Liver (tissue), 9 donors: ENCODE results near the gene SOCS2. TPM values are rescaled to one million over a fixed set of nuclear protein-coding genes. Genes with fewer than 3 reads are reported as not detected.

Experiments
- DNase-seq: peaks from one replicate; pipeline ENCODE4 v3.0.0-alpha.2; 2017; ENCODE audit warnings: low spot score
- H3K27ac ChIP-seq, 2 donors: one replicate each; pipeline ENCODE4 v1.7.0; 2013; ENCODE audit warnings: inconsistent platforms in 2 of 2, low read length in 2 of 2, control low read depth in 1 of 2, low read depth in 1 of 2, mild to moderate bottlenecking in 1 of 2
- H3K27me3 ChIP-seq, 4 donors: one replicate each; pipeline versions ENCODE4 v1.6.1 to v1.7.0; 2013; ENCODE audit warnings: low read length in 3 of 4, inconsistent platforms in 1 of 4, mild to moderate bottlenecking in 1 of 4, moderate library complexity in 1 of 4; ENCODE audit not compliant: control insufficient read depth in 4 of 4, insufficient read depth in 4 of 4
- H3K36me3 ChIP-seq, 4 donors: one replicate each; pipeline versions ENCODE4 v1.6.1 to v1.7.0; 2013; ENCODE audit warnings: low read length in 3 of 4, mild to moderate bottlenecking in 3 of 4, low read depth in 1 of 4, moderate library complexity in 1 of 4; ENCODE audit not compliant: control insufficient read depth in 4 of 4, insufficient read depth in 3 of 4
- H3K4me1 ChIP-seq, 4 donors: one replicate each; pipeline versions ENCODE4 v1.6.1 to v1.7.0; 2013; ENCODE audit warnings: low read length in 3 of 4, mild to moderate bottlenecking in 3 of 4, moderate library complexity in 1 of 4; ENCODE audit not compliant: control insufficient read depth in 4 of 4, insufficient read depth in 4 of 4
- H3K4me3 ChIP-seq, 3 donors: one replicate each; pipeline versions ENCODE4 v1.6.1 to v1.7.0; 2013; ENCODE audit warnings: low read length in 3 of 3, control low read depth in 1 of 3, low read depth in 1 of 3, mild to moderate bottlenecking in 1 of 3
- H3K9ac ChIP-seq, 2 donors: one replicate each; pipeline ENCODE4 v1.7.0; 2013; ENCODE audit warnings: low read length in 2 of 2, mild to moderate bottlenecking in 2 of 2, moderate library complexity in 2 of 2, control low read depth in 1 of 2, low read depth in 1 of 2
- H3K9me3 ChIP-seq, 4 donors: one replicate each; pipeline versions ENCODE4 v1.6.1 to v1.7.0; 2013; ENCODE audit warnings: low read length in 3 of 4; ENCODE audit not compliant: control insufficient read depth in 4 of 4
- CTCF ChIP-seq: fragments of 150-350 bp; IDR thresholded peaks from 2 replicates; pipeline ENCODE4 v1.5.1; 2017; ENCODE audit warnings: improper control_type of control experiment, low read depth, low read length; ENCODE audit not compliant: missing input control
- FOXA1 ChIP-seq: IDR thresholded peaks from 2 replicates; pipeline ENCODE4 v1.6.1; 2016; ENCODE audit warnings: antibody characterized with exemption
- FOXA2 ChIP-seq: IDR thresholded peaks from 2 replicates; pipeline ENCODE4 v1.6.1; 2016; ENCODE audit warnings: antibody characterized with exemption
- GABPA ChIP-seq, 2 donors: IDR thresholded peaks in 1 of 2; conservative IDR thresholded peaks in 1 of 2; 2 replicates each; pipeline ENCODE4 v1.6.1; 2016; ENCODE audit warnings: antibody characterized with exemption in 2 of 2, mild to moderate bottlenecking in 1 of 2, moderate library complexity in 1 of 2
- HNF4A ChIP-seq, 2 donors: conservative IDR thresholded peaks; 2 replicates each; pipeline ENCODE4 v1.6.1; 2016; ENCODE audit warnings: antibody characterized with exemption in 2 of 2, mild to moderate bottlenecking in 2 of 2
- HNF4G ChIP-seq: IDR thresholded peaks from 2 replicates; pipeline ENCODE4 v1.6.1; 2016; ENCODE audit warnings: antibody characterized with exemption
- JUND ChIP-seq, 2 donors: IDR thresholded peaks; 2 replicates each; pipeline ENCODE4 v1.6.1; 2016; ENCODE audit warnings: antibody characterized with exemption in 2 of 2
- NR2F2 ChIP-seq: IDR thresholded peaks from 2 replicates; pipeline ENCODE4 v1.6.1; 2016; ENCODE audit warnings: antibody characterized with exemption
- RAD21 ChIP-seq, 2 donors: IDR thresholded peaks; 2 replicates each; pipeline ENCODE4 v1.6.1; 2016; ENCODE audit warnings: antibody characterized with exemption in 2 of 2, mild to moderate bottlenecking in 2 of 2
- REST ChIP-seq: IDR thresholded peaks from 2 replicates; pipeline ENCODE4 v1.6.1; 2016; ENCODE audit warnings: antibody characterized with exemption, mild to moderate bottlenecking
- TAF1 ChIP-seq: conservative IDR thresholded peaks from 2 replicates; pipeline ENCODE4 v1.6.1; 2016; ENCODE audit warnings: antibody characterized with exemption, mild to moderate bottlenecking
- YY1 ChIP-seq: IDR thresholded peaks from 2 replicates; pipeline ENCODE4 v1.6.1; 2016; ENCODE audit warnings: antibody characterized with exemption, mild to moderate bottlenecking
- ZBTB33 ChIP-seq: IDR thresholded peaks from 2 replicates; pipeline ENCODE4 v1.6.1; 2016; ENCODE audit warnings: antibody characterized with exemption
- WGBS: extraction: QIAGEN DNeasy Blood & Tissue Kit; methylation state at CpG from one replicate; pipeline ENCODE4 v1.1.7; 2013; 5-methylcytosine and 5-hydroxymethylcytosine counted together
- polyA plus RNA-seq, 2 donors: library from polyadenylated mRNA; stranded (reverse) in 1 of 2; unstranded in 1 of 2; fragments of 200-250 nt in 1 of 2; fragments of >200 nt in 1 of 2; fragmentation: Nextera tagmentation in 1 of 2; extraction: Ambion mirVana in 1 of 2; gene quantifications; one replicate each; pipeline versions ENCODE4 v1.2.1 to v1.2.3, GENCODE V29; 2013 to 2015
- total RNA-seq, 2 donors: library from RNA; depleted of rRNA; stranded (reverse); fragments of >200 nt; gene quantifications; one replicate each; pipeline ENCODE4 v1.2.3, GENCODE V29; 2014
- donor health status: healthy.
- donor health status: healthy.
- donor health status: healthy.
- donor health status: healthy.
- donor health status: healthy.

The SOCS2 gene
- total and polyA plus RNA-seq, 4 donors: 7.0 to 66.3 (median 34.4) TPM

- DNase-seq: no peak
- TF ChIP-seq YY1 (no peak), RAD21 (IDR thresholded peaks at IDR 0.05) (no peak), HNF4G (no peak), JUND (IDR thresholded peaks at IDR 0.05) (no peak), TAF1 (no peak), FOXA1 (no peak), HNF4A (conservative IDR thresholded peaks at IDR 0.05) (no peak), ZBTB33 (no peak), CTCF (no peak), GABPA (IDR thresholded peaks at IDR 0.05 in 1 of 2, conservative IDR thresholded peaks at IDR 0.05 in 1 of 2) (no peak)
- no peak overlapping the region for H3K4me3 ChIP-seq
- no peaks in the 10 kb centered on the region for H3K4me1 ChIP-seq
- no peak overlapping the region for H3K9ac ChIP-seq
- no peak overlapping the region for H3K27ac ChIP-seq
- no peaks in the 10 kb centered on the region for H3K9me3 ChIP-seq
- no peaks in the 10 kb centered on the region for H3K36me3 ChIP-seq
- WGBS: 93% methylated on average over 2 of the region's 2 CpGs
- no peaks in the 10 kb centered on the region for H3K27me3 ChIP-seq
These were observed 29.1 kb downstream of the SOCS2 start for GRCh38 chr12:93601591-93601990.

- Histone ChIP-seq H3K9ac (no peak overlapping the region), H3K27ac (no peak overlapping the region), H3K36me3 (no peaks in the 10 kb centered on the region), H3K4me3 (no peak overlapping the region), H3K27me3 (no peaks in the 10 kb centered on the region), H3K9me3 (no peaks in the 10 kb centered on the region), H3K4me1 (no peaks in the 10 kb centered on the region)
- WGBS: 84% methylated on average over 8 of the region's 8 CpGs
- no peak for DNase-seq
- TF ChIP-seq GABPA (IDR thresholded peaks at IDR 0.05 in 1 of 2, conservative IDR thresholded peaks at IDR 0.05 in 1 of 2) (no peak), REST (no peak), FOXA1 (no peak), FOXA2 (no peak), RAD21 (IDR thresholded peaks at IDR 0.05) (no peak), NR2F2 (no peak)
These were observed 30.6 kb downstream of the SOCS2 start for GRCh38 chr12:93602897-93603668.
